Activated CD4-positive, alpha-beta T cell treated with anti-CD3 and anti-CD28 coated beads for 36 hours (primary cell): Measurements from ENCODE around the gene TRPM3. TPM values are rescaled to one million over a fixed set of nuclear protein-coding genes. Genes with fewer than 3 reads are reported as not detected.

Experiments
- ATAC-seq: fragments of 200-7000 bp; cut with Tn5 transposase; one replicate; pipeline ENCODE4 v1.10.0; 2021; ENCODE audit warnings: mild to moderate bottlenecking, moderate library complexity
- CTCF ChIA-PET: fragments of 350-600 bp; sonication (Branson Sonifier 250); formaldehyde crosslinking; loops from one replicate; lab custom pipeline; 2021; ENCODE audit warnings: antibody characterized with exemption; lab: Charles Lee
- POLR2A ChIA-PET: fragments of 350-600 bp; sonication (Branson Sonifier 250); formaldehyde crosslinking; loops from one replicate; lab custom pipeline; 2021; ENCODE audit warnings: antibody characterized with exemption, inconsistent platforms; lab: Charles Lee
- DNase-seq: peaks from one replicate; pipeline ENCODE4 v3.0.0-alpha.2; 2020
- H3K27ac Mint-ChIP-seq: one replicate; pipeline ENCODE4 v1.8.0; 2021; ENCODE audit warnings: mixed read lengths
- H3K27me3 Mint-ChIP-seq: one replicate; pipeline ENCODE4 v1.8.0; 2021; ENCODE audit warnings: mixed read lengths
- H3K36me3 Mint-ChIP-seq: one replicate; pipeline ENCODE4 v1.8.0; 2021; ENCODE audit warnings: low read depth, mixed read lengths
- H3K4me1 Mint-ChIP-seq: one replicate; pipeline ENCODE4 v1.8.0; 2021; ENCODE audit warnings: mixed read lengths
- H3K4me3 Mint-ChIP-seq: one replicate; pipeline ENCODE4 v1.8.0; 2021; ENCODE audit warnings: mild to moderate bottlenecking, moderate library complexity, mixed read lengths
- H3K9me3 Mint-ChIP-seq: one replicate; pipeline ENCODE4 v1.8.0; 2021; ENCODE audit warnings: low read depth, mixed read lengths
- intact Hi-C, 2 experiments: fragments of 100-400 bp; cut with DNase I in 1 of 2; cut with micrococcal nuclease in 1 of 2; formaldehyde crosslinking; loops; one replicate each; pipeline versions ENCODE4 v1.14.2 to v1.15.1; 2022 to 2024; cut with DNase I, micrococcal nuclease
- total RNA-seq, 2 experiments: library from RNA; stranded (reverse); gene quantifications; one replicate each; pipeline ENCODE4 v1.2.3, GENCODE V29; 2021

Gene TRPM3
- total RNA-seq, 2 experiments from 2014 or later = not detected

DNA sequence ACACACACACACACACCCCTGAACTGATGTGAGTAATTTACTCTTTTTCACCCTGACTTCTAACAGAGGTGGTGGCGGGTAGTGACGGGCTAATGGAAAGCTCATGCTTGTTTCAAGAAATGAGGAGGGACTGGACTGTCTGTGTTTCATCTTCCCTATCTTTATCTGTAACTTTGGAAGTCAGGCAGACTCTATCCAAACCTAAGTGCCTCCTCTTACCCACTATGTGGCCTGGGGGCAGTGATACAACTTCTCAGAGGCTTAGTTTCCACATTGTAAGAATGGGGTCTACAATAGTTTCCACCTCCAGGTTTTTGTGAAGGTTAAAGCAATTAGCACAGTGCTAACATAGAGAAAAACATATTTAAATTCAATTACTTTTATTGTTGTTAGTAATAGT is 5.9 kb upstream of the TRPM3 start:
- CTCF ChIA-PET = no interaction called here
- Mint-ChIP-seq H3K4me1 (no peaks in the 10 kb centered on the region), H3K9me3 (no peaks in the 10 kb centered on the region), H3K27ac (no peak overlapping the region), H3K36me3 (no peaks in the 10 kb centered on the region), H3K4me3 (no peak overlapping the region), H3K27me3 (peaks cover 8% of the 10 kb centered on the region)
- POLR2A ChIA-PET = no interaction called here
- DNase-seq (no peak), ATAC-seq (no peak)
- intact Hi-C loops = no loop called here

DNA sequence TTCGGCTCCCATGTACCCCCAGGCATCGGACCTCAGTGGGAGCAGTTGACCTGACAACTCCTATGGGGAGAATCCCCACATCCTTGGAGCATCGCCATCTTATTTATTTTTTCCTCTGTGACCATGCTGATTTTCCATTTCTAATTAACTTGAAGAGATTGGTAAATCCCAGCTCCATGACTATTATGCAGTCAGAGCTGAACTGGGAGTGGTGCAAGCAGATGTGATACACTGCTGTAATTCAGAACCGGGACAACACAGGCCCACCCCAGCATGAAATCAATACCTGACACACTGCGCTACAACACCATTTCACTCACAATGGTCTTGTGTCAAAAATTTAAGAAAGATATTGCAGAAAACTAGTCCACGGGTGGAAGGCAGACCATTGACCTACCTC is 1.0 kb upstream of the TRPM3 start:
- Mint-ChIP-seq H3K9me3 (no peaks in the 10 kb centered on the region), H3K4me1 (no peaks in the 10 kb centered on the region), H3K27ac (no peak overlapping the region), H3K36me3 (no peaks in the 10 kb centered on the region), H3K4me3 (no peak overlapping the region), H3K27me3 (peaks cover 22% of the 10 kb centered on the region)
- CTCF ChIA-PET = no interaction called here
- ATAC-seq = no peak
- intact Hi-C loops = no loop called here
- POLR2A ChIA-PET = no interaction called here
- no peak for DNase-seq

DNA sequence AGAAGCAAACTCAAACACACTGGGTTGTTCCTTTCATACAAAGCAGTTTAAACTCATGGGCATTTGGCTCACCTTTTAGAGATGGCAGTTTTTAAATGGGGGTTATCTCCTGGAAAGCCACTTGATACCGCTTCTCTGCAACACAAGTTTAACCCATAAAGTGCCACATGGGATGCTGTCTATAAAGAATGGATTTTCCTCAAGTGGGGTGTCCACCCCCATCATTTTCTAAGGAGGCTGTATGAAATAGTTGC is 528 bp upstream of the TRPM3 start:
- DNase-seq = no peak

DNA sequence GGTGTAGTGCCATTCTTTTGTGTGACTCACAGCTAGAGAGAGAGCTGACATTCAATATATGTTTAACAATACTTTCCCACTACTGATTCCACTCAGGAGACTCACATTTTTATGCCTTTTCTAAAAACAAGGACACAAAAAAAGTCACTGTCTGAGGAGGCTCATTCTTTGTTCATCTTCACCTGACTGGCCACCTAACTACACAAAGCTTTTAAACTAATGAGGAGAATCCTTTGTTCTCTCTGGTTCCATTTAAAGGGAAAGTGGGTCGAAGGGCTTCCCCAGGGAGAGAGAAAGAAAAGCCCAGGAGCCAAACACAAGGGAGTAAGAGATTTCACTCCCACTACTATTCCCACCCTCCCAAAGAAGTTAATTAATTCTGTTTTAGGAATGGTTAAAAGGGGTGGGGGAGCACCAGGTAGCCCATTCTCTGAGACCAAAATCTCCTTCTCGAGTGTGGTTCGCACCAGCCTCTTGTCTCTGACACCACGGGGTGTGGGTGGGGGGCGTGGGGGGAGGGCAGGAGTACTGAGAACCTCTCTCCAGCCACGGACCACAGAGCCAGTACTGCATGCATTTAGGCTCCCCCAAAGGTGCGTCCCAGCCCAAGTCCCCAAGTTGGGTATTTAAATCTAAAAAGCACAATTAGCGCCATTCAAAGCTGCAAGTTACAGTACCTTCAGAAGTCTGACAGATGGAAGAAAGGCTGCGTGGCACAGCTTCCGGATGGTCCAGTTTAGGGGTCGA is 747 bp downstream of the TRPM3 start:
- Mint-ChIP-seq H3K4me3 (no peak overlapping the region), H3K27me3 (peaks cover 25% of the 10 kb centered on the region), H3K4me1 (no peaks in the 10 kb centered on the region), H3K9me3 (no peaks in the 10 kb centered on the region), H3K36me3 (no peaks in the 10 kb centered on the region), H3K27ac (no peak overlapping the region)
- intact Hi-C loops = no loop called here
- DNase-seq (no peak), ATAC-seq (no peak)
- ChIA-PET CTCF (no interaction called here), POLR2A (no interaction called here)

More for the DNA sequence above, 528 bp upstream of the TRPM3 start:
- CTCF ChIA-PET = no interaction called here
- Mint-ChIP-seq H3K4me3 (no peak overlapping the region), H3K27ac (no peak overlapping the region), H3K27me3 (peaks cover 22% of the 10 kb centered on the region), H3K36me3 (no peaks in the 10 kb centered on the region), H3K4me1 (no peaks in the 10 kb centered on the region), H3K9me3 (no peaks in the 10 kb centered on the region)
- POLR2A ChIA-PET = no interaction called here
- no peak for ATAC-seq
- intact Hi-C loops = no loop called here

DNA sequence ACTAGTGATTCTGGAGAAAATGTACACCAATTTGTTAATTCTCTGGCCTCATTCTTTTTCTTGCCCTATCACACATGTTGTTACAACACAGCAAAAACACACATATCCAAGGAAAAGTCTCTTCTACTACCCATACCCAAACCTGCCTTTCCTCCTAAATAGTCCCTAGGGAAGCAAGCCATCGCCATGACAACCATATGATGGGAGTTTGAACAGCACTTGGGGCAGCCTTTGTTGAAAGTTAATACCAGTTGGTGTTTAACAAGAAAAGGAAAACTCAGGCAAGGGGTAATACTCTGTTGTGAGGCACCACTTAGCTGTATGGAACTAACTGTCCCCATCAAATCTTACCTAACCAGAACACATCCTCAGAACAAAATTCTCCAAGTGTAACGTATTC is 1.7 kb downstream of the TRPM3 start:
- H3K36me3 Mint-ChIP-seq = no peaks in the 10 kb centered on the region
- no peak overlapping the region for H3K27ac Mint-ChIP-seq
- ATAC-seq = no peak
- CTCF ChIA-PET = no interaction called here
- H3K4me1 Mint-ChIP-seq = no peaks in the 10 kb centered on the region
- POLR2A ChIA-PET = no interaction called here
- intact Hi-C loops = no loop called here
- no peak overlapping the region for H3K4me3 Mint-ChIP-seq
- H3K27me3 Mint-ChIP-seq = peaks cover 25% of the 10 kb centered on the region
- DNase-seq = no peak
- H3K9me3 Mint-ChIP-seq = no peaks in the 10 kb centered on the region

DNA sequence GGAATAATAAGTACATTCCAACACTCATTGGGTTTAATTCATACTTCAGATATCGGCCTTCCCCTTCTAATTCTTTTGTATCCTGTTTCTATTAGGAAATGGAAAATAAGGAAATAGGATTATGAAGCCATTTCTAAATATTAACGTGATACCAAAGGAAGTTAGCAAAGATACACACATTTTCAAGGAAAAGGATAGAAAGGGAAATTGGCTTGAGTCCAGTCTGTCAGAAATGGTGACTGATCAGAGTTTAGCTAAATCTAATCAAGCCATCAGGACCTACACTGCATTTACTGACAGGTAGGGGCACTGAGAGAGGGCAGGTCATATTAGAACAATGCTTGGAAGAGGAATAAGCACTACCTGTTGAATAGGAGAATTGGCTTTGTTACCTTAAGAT is 3.1 kb downstream of the TRPM3 start:
- H3K9me3 Mint-ChIP-seq = no peaks in the 10 kb centered on the region
- no peaks in the 10 kb centered on the region for H3K36me3 Mint-ChIP-seq
- POLR2A ChIA-PET = no interaction called here

DNA sequence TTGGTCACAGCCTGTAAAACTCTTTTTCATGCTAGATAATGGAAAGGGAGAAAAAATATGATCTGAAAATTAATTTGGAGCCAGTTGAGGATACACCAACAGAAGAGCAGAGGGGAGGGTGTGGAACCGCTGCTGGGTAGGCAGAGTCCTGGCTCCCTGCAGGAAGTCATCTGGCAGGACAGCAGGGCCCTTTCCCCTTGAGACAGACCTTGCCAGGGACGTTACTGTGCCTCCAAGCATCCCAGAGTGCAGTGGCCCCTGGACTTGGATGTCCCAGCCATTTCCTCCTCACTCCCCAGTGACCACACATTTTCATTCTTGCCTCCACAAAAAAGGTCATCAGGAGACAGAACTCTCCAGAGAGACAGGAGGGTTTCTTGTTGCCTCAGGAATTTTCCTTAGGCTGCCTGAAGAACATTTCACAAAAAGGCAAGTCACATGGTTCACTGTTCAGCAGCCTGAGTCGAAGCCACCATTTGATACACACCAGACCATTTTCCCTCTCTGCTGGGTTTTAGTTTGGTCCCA is 5.9 kb downstream of the TRPM3 start:
- ATAC-seq = no peak
- no peak for DNase-seq
- Mint-ChIP-seq H3K4me1 (no peaks in the 10 kb centered on the region), H3K27ac (no peak overlapping the region), H3K9me3 (no peaks in the 10 kb centered on the region), H3K4me3 (no peak overlapping the region), H3K36me3 (no peaks in the 10 kb centered on the region), H3K27me3 (peaks cover 9% of the 10 kb centered on the region)
- intact Hi-C loops = no loop called here
- CTCF ChIA-PET = interaction anchor here (0.6 kb wide), 1 partner anchor 1781 kb away, joined by 3 read pairs; no protein-coding TSS in a partner anchor
- POLR2A ChIA-PET = no interaction called here

More for the DNA sequence above, 3.1 kb downstream of the TRPM3 start:
- ATAC-seq = no peak
- Mint-ChIP-seq H3K4me3 (no peak overlapping the region), H3K27me3 (peaks cover 23% of the 10 kb centered on the region), H3K4me1 (no peaks in the 10 kb centered on the region), H3K27ac (no peak overlapping the region)
- intact Hi-C loops = no loop called here
- no peak for DNase-seq
- CTCF ChIA-PET = no interaction called here

DNA sequence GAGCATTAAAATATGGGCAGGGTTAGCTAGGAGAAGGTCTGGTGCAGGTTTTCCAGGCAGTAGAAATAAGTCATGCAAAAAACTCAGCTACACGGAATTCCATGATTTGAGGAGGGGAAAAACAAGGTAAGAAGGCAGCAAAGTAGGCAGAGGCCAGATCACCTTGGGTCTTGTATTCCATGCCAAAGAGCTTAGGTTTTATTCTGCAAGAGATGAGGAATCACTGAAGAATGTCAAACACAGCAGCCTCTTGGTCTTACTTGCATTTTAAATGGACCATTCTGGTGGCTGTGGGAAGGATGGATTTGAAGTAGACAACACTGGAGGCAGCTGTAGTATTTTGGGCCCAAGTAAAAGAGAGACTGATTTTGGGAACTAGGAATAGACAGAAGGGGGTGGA is 8.6 kb downstream of the TRPM3 start:
- DNase-seq (no peak), ATAC-seq (no peak)
- intact Hi-C loops = no loop called here
- POLR2A ChIA-PET = no interaction called here
- no peaks in the 10 kb centered on the region for H3K36me3 Mint-ChIP-seq
- CTCF ChIA-PET = interaction anchor here (0.6 kb wide), 1 partner anchor 45 kb away, joined by 3 read pairs; no protein-coding TSS in a partner anchor
- no peak overlapping the region for H3K27ac Mint-ChIP-seq
- no peaks in the 10 kb centered on the region for H3K4me1 Mint-ChIP-seq
- H3K9me3 Mint-ChIP-seq = no peaks in the 10 kb centered on the region
- peaks cover 3% of the 10 kb centered on the region for H3K27me3 Mint-ChIP-seq
- no peak overlapping the region for H3K4me3 Mint-ChIP-seq

DNA sequence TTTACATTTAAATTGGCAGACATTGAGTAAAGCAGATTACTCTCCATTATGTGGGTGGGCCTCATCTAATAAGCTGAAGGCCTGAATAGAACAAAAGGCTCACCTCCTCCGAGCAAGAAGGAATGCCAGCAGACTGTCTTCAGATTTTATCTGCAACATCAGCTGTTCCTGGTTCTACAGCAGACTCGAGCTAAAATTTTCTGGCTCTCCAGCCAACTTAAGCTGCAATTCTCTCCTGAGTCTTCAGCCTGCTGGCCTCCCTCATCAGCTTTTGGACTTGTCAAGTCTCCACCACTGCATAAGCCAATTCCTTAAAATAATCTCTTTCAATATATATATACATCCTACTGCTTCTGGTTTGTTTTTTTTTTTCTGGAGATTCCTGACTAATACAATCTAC is 12.5 kb downstream of the TRPM3 start:
- no peaks in the 10 kb centered on the region for H3K27me3 Mint-ChIP-seq
- no peaks in the 10 kb centered on the region for H3K9me3 Mint-ChIP-seq
- H3K4me1 Mint-ChIP-seq = no peaks in the 10 kb centered on the region
- intact Hi-C loops = no loop called here
- ATAC-seq = no peak
- H3K36me3 Mint-ChIP-seq = no peaks in the 10 kb centered on the region
- DNase-seq = no peak
- H3K4me3 Mint-ChIP-seq = no peak overlapping the region
- H3K27ac Mint-ChIP-seq = no peak overlapping the region
- ChIA-PET CTCF (no interaction called here), POLR2A (no interaction called here)

DNA sequence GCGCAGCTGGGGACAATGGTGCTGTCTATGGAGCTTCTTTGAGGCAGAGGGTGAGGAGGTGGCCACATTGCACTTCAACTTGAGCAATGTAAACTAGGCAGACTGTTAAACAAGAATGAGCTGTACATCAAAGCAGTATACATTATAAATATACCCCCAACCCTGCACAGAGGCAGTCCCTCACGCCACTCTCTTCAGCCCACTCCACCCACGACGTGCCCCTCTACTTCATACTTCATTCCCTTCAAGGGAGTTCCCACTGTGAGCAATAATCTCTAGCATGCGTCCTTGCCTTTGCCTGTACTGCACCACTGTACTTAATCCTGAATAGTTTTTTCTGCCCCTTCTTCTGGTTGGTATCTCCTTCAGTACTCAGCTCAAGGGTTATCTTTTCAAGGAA is 14.4 kb downstream of the TRPM3 start:
- no peak overlapping the region for H3K27ac Mint-ChIP-seq
- no peaks in the 10 kb centered on the region for H3K27me3 Mint-ChIP-seq
- no peaks in the 10 kb centered on the region for H3K36me3 Mint-ChIP-seq
- ChIA-PET CTCF (interaction anchor here (0.8 kb wide), 1 partner anchor 16 kb away, joined by 3 read pairs; no protein-coding TSS in a partner anchor), POLR2A (no interaction called here)
- no peaks in the 10 kb centered on the region for H3K4me1 Mint-ChIP-seq
- no peak overlapping the region for H3K4me3 Mint-ChIP-seq
- intact Hi-C loops = no loop called here
- H3K9me3 Mint-ChIP-seq = no peaks in the 10 kb centered on the region
- ATAC-seq (no peak), DNase-seq (no peak)

DNA sequence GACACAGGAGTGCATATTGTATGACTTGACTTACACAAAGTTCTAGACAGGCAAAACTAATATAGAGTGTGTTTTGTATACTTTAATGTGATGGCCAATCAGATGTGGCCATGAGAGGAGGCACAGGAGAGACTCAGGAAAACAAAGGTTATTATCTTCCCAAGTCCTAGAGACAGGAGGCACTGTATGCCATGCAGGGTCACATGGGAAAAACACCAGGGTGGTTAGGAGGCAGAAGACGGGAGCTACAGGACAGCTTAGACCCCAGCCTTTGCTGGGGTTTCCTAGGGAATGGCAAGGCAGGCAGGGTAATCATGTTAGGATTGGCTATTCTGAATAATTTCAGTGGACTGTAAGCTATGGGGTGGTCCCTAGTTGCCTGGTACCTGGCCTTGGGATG is 16.2 kb downstream of the TRPM3 start:
- H3K4me1 Mint-ChIP-seq = no peaks in the 10 kb centered on the region
- no peaks in the 10 kb centered on the region for H3K27me3 Mint-ChIP-seq
- intact Hi-C loops = no loop called here
- H3K27ac Mint-ChIP-seq = no peak overlapping the region
- ATAC-seq (no peak), DNase-seq (no peak)
- no peaks in the 10 kb centered on the region for H3K9me3 Mint-ChIP-seq
- ChIA-PET CTCF (interaction anchor here (0.6 kb wide), 1 partner anchor 304 kb away, joined by 3 read pairs; no protein-coding TSS in a partner anchor), POLR2A (no interaction called here)
- no peak overlapping the region for H3K4me3 Mint-ChIP-seq
- no peaks in the 10 kb centered on the region for H3K36me3 Mint-ChIP-seq

DNA sequence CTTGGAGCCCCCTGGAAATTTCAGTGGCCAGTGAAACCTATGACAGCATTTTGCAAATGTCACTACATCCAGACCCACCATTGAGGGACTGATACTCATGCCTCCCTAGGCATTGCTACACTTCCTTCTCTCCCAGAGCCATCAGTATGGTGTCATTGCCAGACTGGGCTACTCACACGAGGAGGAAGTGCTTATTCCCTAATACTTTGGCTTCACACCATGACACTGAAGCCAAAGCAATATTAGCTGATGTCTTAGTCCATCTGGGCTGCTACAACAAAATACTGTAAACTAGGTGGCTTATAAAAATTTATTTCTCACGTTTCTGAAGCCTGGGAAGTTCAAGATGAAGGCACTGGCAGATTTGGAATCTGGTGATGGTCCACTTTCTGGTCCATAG is 22.6 kb downstream of the TRPM3 start:
- no peaks in the 10 kb centered on the region for H3K27me3 Mint-ChIP-seq
- no peak overlapping the region for H3K27ac Mint-ChIP-seq
- POLR2A ChIA-PET = no interaction called here
- H3K4me3 Mint-ChIP-seq = no peak overlapping the region
- no peaks in the 10 kb centered on the region for H3K36me3 Mint-ChIP-seq
- CTCF ChIA-PET = no interaction called here
- H3K9me3 Mint-ChIP-seq = no peaks in the 10 kb centered on the region
- intact Hi-C loops = no loop called here
- no peaks in the 10 kb centered on the region for H3K4me1 Mint-ChIP-seq
- ATAC-seq (no peak), DNase-seq (no peak)
